GDM1 (cell line): ENCODE data around the gene ARL10.
A peak's percentile ranks its signal among the peaks of the same experiment; 100 is the strongest.

Source experiments
- DNase-seq: peaks from one replicate; lab custom pipeline; 2025; lab: John Stamatoyannopoulos, UW

Gene ARL10

DNA sequence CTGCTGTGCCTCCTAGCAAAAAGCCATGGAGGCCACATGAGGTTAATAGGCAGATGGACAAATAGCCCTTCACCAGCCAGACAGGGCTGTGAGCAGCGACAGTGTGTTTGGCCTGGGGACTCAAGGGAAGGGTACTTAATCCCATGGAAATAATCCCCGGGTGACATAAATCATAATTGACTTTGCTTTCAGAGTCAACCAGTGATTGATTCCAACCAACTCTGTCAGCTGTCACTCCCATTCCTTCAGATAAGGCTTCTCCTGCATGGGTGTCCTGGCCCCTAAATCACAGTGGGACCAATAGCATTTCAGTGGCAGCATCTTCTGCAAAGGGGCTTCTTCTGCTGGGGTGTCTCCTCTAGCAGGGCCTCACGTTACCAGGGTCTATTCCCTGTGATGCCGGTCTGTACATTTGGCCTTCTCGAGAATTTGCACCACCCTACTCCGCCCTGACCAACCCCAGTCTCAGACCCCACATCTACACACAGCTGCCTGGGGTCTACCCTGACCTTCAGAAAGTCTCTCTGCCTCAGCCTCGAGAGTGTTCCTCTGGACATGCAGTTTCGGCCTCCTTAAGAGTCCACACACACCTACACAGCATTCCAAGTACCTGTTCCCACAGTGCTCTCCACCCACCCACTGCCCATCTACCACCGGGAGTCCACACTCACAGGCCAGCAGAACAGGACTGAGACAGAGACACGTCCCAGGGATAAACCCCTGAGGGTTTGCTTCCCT is 47.4 kb downstream of the ARL10 start:
- no peak for DNase-seq

DNA sequence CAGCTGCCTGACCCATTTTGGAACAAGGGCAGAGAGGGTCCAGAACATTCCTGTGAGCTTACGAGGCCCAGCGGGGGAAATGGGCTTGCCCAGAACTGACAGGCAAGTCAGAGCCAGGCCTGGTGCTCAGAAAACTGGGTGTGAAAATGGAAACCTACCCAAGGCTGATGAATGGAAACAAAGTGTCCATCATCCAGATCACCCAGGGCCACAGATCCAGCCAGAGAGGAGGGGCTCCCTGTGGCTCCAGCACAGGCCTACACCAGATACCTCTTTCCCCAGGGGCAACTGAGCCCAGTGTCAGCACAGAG is 47.9 kb downstream of the ARL10 start:
- DNase-seq, result no peak

DNA sequence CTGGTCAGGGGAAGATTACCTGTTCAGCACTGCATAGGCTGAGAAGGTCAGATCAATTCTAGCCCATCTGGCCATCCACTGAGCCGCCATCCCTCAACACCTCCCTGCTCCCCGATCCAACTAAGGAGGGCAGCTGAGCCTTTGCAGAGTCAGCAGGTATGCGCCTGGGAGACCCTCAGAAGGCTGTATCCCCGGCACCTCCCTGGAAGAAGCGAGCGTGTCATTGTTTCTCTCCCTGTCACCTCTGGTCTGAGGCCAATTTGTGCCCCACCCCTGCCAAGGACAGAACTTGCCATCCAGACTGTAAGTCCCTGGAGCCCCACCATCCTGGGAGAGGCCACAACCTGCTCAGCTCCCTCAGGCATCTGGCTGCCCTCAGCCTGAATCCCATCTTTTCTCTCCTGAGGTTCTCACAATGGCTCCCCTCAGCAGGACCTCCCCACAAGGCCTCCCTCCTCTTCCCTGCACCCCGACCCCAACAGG is 48.5 kb downstream of the ARL10 start:
- no peak for DNase-seq

DNA sequence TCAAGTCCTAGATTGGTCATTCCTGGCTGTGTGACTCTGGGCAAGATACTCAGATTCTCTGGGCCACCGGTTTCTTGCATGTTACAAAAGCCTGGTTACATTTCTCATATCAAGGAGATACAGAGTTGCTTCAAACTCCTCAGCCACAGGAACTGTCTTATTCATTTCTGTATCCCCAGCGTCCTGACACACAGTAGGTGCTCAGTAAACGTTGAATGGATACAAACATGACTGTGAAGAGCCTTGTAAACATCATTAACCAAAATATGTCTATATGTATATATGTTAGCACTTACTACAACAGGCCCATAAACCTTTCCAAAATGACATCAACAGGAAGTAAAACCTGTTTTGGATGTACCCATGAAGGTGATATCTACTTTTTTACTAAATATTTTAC is 49.4 kb downstream of the ARL10 start:
- DNase-seq, result no peak

DNA sequence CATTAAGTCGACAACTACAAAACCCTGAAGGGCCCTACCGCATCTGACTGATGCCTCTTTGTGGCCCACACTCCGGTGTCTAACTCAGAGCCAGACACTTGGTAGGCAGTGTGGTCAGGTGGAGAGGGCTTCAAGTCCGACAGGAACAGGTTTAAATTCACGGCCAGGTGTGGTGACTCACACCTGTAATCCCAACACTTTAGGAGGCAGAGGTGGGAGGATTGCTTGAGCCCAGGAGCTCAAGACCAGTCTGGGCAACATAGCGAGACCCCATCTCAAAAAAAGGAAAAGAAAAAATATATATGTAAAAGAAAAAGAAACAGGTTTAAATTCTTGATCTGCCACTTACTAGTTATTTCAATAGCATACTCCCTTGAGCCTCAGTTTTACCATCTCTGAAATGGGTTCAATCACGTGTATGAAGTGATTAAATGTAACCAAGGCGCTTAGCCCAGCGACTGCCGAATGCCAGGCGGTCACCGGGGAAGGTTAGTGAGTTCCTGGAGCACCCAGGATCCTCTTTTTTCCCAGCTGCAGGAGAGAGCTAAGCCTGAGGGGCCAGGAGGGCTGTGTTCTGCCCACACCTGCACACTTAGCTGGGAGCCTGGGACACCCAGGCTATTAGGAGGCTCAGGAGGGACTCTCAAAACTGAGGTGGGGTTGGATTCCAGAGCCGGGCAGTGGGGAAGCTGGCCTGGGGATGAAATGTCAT is 50.1 kb downstream of the ARL10 start:
- no peak for DNase-seq

DNA sequence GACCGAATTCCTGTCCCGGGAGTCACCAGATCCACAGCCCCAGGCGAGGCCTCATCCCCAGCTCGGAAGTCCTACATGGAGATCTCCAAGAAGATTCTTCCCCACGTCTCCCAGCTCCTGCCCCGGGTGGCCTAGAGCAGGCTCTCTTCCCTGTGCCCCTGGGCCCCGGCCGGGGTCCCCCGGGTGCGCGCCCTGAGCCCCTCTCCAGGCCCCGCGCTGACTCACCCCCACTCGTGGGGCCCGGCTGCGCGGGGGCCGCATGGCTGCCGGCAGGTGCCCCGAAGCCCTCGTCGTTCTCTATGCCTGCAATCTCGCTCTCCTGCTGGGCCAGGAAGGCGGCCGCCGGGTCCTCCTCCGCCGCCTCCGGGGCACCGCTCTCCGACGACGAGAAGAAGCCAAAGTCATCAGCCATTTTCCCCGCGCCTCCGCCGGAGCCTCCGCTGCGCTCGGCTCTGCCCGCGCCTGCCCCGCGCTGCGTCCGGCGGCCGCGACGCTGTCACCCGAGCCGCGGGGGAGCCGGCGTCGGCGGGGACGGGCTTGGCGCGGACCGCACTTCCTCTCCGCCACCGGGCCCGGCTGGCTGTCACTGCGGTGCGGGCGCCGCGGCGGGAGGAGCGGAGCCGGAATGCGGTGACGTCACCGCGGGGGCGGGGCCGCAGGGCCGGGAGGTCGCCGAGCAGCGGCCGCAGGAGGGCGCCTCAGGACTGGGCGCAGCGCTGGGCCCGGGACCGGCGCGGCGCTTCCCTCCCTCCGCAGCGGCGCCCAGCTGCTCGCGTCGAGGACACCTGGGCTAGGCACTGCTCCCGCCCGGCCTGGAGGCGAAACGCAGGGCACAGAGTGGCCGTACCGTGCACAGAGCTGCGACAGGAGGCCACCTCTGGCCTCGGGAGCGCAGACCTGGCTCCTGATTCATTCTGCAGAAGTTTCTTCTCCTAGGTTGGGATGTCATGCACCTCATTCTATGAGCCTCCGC is 51.0 kb downstream of the ARL10 start, which contains the start of gene CLTB:
CLTB (minus strand) TSS at position 588 of the 973 bp plus-strand sequence; CDS start at position 412, 176 bp downstream.
- DNase-seq, result peak; percentile 89

DNA sequence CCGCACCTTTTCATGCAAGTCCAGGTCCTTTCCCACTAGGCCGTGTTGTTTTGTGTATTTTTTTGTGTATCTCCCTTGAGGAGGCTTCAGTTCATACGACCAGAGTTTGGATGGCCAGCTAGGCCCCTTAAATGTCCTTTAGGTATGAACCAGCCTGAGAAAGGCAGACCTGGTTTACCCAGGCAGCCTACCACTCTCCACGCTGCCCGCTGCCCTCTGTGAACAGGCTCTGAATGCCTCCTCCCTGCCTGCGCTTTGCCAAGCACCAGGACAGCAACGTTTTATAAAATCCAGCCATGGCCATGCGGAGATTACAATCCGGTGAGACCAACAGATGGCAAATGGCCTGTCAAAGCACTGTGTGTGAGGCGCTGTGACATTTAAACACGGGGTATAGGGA is 51.7 kb downstream of the ARL10 start:
- no peak for DNase-seq

DNA sequence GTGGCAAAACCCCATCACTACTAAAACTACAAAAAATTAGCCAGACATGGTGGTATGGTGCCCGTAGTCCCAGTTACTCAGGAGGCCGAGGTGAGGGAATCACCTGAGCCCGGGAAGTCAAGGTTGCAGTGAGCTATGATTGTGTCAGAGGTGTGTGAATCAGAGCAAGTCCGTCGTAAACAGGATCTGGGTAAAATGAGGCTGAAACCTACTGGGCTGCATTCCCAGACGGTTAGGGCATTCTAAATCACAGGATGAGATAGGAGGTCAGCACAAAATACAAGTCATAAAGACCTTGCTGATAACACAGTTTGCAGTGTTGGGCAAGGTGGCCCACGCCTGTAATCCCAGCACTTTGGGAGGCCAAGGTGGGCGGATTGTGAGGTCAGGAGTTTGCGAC is 53.0 kb downstream of the ARL10 start:
- no peak for DNase-seq

DNA sequence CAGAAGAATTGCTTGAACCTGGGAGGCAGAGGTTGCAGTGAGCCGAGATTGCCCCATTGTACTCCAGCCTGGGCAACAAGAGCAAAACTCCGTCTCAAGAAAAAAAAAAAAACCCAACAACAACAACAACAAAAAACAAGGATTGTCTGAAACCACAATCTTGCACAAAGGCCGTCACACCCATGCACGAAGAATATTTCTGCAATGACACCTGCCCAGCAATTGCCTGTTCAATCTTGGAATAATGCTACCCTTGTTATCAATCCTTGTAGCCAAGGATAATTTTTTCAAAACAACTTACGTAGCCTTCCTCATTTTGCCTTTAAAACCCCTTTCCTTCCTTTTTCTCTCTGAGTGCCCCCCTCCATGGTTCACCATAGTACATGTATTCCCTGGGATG is 54.8 kb downstream of the ARL10 start:
- no peak for DNase-seq

DNA sequence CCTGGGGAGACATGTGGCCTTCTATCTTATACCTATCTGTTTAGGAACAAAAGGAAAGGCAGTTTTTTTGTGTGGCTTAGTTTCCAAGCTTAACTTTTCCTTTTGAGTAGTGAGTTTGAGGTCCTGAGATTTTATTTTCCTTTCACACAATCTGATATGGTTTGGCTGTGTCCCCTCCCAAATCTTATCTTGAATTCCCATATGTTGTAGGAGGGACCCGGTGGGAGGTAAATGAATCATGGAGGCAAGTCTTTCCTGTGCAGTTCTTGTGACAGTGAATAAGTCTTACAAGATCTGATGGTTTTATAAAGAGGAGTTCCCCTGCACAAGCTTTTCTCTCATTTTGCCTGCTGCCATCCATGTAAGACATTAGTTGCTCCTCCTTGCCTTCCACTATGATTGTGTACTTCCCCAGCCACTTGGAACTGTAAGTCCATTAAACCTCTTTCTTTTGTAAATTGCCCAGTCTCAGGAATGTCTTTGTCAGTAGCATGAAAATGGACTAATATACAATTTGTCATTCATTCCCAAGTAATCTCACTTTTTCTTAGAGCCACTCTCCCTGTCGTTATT is 55.8 kb downstream of the ARL10 start:
- no peak for DNase-seq

DNA sequence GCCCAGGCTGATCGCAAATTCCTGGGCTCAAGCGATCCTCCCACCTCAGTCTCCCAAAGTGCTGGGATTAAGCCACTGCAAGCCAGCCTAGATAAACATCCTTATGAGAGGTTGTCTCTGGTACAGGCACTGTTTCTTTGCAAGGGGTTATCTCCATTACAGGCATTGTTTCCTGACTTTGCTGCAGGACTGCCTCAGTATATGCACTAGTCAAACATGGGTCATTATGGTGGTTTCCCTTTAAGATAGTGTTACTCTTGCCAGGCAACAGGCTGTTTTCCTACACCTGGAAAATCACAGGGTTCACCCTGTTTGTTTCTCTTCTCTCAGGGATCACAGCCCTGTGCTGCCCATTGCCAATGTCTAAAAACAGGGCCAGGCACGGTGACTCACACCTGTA is 58.9 kb downstream of the ARL10 start:
- DNase-seq, result no peak

DNA sequence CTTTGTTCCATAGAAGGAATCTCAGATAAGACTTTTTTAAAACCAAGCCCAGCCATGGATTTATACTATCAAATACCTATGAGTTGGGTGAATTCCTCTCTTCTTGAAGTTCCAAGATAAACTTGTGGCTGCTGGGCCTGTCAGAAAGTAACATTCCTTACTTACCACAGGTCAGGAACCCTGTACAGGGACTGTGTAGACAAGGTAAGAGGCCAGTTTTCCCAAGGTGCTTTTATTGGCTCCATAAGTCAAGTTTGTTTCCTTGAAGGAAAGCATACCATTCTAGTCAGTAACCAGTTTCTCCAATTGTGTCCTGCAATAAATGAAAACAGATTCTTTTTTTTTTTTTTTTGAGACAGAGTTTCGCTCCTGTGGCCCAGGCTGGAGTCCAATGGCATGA is 59.9 kb downstream of the ARL10 start:
- no peak for DNase-seq

DNA sequence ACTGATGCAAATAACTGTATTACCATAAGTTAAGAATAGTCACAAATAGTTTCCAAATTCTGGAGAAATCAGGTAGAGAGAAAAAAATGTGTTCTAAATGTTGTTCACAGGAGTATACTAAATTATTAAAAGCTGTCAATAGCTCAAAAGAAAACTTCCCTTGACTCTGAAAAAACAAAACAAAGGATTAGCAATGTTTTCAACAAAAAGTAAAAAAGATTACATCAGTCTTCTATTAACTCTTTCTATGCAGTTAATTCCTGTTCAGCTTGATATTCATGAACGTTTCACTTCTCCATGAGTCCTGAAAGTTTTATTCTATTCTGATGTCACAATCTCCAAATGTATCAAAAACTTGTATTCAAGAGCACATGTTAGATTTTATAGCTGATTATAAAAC is 60.5 kb downstream of the ARL10 start:
- no peak for DNase-seq

DNA sequence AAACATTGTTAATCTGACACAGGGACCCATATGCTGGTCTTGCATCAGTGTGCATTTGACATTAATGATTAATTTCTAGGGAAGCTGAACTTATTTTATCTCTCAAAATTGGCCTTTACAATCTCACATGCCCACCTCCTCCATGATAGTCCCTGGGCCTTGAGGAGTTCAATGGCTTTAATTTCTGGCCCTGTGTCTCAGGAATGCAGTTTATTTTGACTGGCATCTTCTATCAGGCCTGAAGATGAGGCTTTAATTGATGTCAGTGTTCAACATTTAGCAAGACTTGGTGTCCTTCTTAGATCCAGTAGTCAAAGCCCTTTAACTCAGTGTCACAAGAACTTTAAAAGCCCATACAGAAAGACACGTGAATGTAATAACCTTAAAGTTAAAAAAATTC is 61.6 kb downstream of the ARL10 start:
- no peak for DNase-seq

DNA sequence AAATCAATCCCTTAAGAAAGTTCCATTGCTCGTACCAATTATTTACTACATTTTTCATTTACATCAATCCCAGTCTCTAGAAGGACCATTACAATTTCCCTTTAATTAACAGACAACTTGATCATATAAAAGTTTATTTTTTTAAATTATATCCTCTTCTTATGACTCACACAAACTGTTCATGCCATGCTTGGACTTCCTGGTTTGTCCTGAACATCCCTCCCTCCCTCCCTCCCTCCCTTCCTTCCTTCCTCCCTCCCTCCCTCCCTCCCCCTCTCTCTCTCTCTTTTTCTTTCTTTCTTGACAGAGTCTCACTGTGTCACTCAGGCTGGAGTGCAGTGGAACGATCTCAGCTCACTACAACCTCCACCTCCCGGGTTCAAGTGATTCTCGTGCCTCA is 62.7 kb downstream of the ARL10 start:
- DNase-seq, result no peak

DNA sequence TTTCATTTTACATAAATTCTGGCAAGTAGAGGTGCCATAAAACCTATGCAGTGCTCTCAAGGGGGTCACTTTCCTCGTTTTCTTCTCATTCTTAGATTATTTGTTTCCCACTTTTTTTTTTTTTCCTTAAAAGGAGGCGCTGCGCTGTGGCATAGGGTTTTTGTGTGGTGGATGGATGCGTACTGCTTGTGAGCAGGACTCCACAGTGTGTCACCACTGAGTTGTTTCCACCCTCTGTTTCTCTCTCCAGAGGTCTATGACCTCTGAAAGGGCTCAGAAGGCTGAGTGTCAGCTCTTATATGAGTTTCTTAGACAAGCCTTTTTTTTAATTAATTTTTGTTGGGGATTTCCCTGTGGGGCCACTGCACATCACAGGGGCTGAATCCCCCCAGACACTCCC is 64.7 kb downstream of the ARL10 start:
- no peak for DNase-seq
